Measurements from ENCODE around the gene PRM1.

PRM1 gene

GRCh38 chr16:11270602-11271162, 10.4 kb downstream of the PRM1 start:
- DNase-seq = no peak

GRCh38 chr16:11268921-11269375, 12.2 kb downstream of the PRM1 start, which contains the start of gene TNP2:
TSS of gene TNP2 (minus strand) at chr16:11269325. CDS start at chr16:11269262, 63 bp downstream.
- no peak for DNase-seq

GRCh38 chr16:11265124-11265523, 16.0 kb downstream of the PRM1 start:
- no peak for DNase-seq

GRCh38 chr16:11264155-11264832, 16.8 kb downstream of the PRM1 start:
- DNase-seq = no peak

- peak; percentile 78 for DNase-seq
Observed at GRCh38 chr16:11263737-11264136, 17.4 kb downstream of the PRM1 start.

GRCh38 chr16:11262915-11263314, 18.2 kb downstream of the PRM1 start:
- peak; percentile 28 for DNase-seq

GRCh38 chr16:11260596-11260966, 20.5 kb downstream of the PRM1 start:
- DNase-seq = no peak

GRCh38 chr16:11259655-11260595, 21.2 kb downstream of the PRM1 start:
- no peak for DNase-seq

GRCh38 chr16:11258553-11259492, 22.3 kb downstream of the PRM1 start:
- peak; percentile 53 for DNase-seq

- peak; percentile 74 for DNase-seq
Observed at GRCh38 chr16:11257131-11257938, 23.8 kb downstream of the PRM1 start.

GRCh38 chr16:11256661-11257130, 24.4 kb downstream of the PRM1 start:
- DNase-seq = peak; percentile 76

- DNase-seq = peak; percentile 90
Observed at GRCh38 chr16:11255737-11256660, 25.1 kb downstream of the PRM1 start, which contains the start of gene SOCS1. TSS of gene SOCS1 (minus strand) at chr16:11256204. CDS start at chr16:11255478, 726 bp downstream.

GRCh38 chr16:11254913-11255736, 26.0 kb downstream of the PRM1 start:
- DNase-seq = peak; percentile 67

GRCh38 chr16:11253995-11254912, 26.9 kb downstream of the PRM1 start:
- DNase-seq = peak; percentile 34

GRCh38 chr16:11253009-11253994, 27.8 kb downstream of the PRM1 start:
- DNase-seq = peak; percentile 67

- DNase-seq = peak; percentile 56
Observed at GRCh38 chr16:11252482-11252931, 28.6 kb downstream of the PRM1 start.
